ENCODE measurements around the gene SOS1.

GRCh38 chr2:39080152-39080551, 40.7 kb downstream of the SOS1 start:
- TF ChIP-seq CTCF (IDR thresholded peaks at IDR 0.05; ENCODE audit: low read length) (no peak), EZH2 (optimal IDR thresholded peaks at IDR 0.05; ENCODE audit: low read depth, low read length) (no peak), EZH2phosphoT487 (IDR thresholded peaks at IDR 0.05; ENCODE audit: low read length) (no peak)

Data from MM.1S (cell line).